Central memory CD8-positive, alpha-beta T cell (primary cell): ENCODE measurements around the gene DAZAP1.

Experiments
- ATAC-seq: fragments of 150-1000 bp; cut with Tn5 transposase; replicated peaks from 2 replicates; pipeline ENCODE4 v1.10.0; 2022; ENCODE audit warnings: mild to moderate bottlenecking, moderate FRiP score, moderate number of reproducible peaks; ENCODE audit not compliant: poor library complexity, severe bottlenecking; ENCODE audit errors: extremely low read depth
- DNase-seq, 2 donors: peaks; one replicate each; pipeline ENCODE4 v3.0.0; 2021; ENCODE audit warnings: low spot score in 2 of 2
- H3K27ac Mint-ChIP-seq: one replicate; pipeline ENCODE4 v1.8.0; 2022; ENCODE audit warnings: low read depth, mild to moderate bottlenecking, moderate library complexity, mixed read lengths
- H3K27me3 Mint-ChIP-seq: one replicate; pipeline ENCODE4 v1.8.0; 2022; ENCODE audit warnings: mixed read lengths
- H3K36me3 Mint-ChIP-seq: one replicate; pipeline ENCODE4 v1.8.0; 2022; ENCODE audit warnings: mild to moderate bottlenecking, moderate library complexity, mixed read lengths; ENCODE audit not compliant: insufficient read depth
- H3K4me1 Mint-ChIP-seq: one replicate; pipeline ENCODE4 v1.8.0; 2022; ENCODE audit warnings: mixed read lengths
- H3K4me3 Mint-ChIP-seq: one replicate; pipeline ENCODE4 v1.8.0; 2022; ENCODE audit warnings: mild to moderate bottlenecking, moderate library complexity, mixed read lengths
- H3K9me3 Mint-ChIP-seq: one replicate; pipeline ENCODE4 v1.8.0; 2022; ENCODE audit warnings: mixed read lengths

The DAZAP1 gene

DNA sequence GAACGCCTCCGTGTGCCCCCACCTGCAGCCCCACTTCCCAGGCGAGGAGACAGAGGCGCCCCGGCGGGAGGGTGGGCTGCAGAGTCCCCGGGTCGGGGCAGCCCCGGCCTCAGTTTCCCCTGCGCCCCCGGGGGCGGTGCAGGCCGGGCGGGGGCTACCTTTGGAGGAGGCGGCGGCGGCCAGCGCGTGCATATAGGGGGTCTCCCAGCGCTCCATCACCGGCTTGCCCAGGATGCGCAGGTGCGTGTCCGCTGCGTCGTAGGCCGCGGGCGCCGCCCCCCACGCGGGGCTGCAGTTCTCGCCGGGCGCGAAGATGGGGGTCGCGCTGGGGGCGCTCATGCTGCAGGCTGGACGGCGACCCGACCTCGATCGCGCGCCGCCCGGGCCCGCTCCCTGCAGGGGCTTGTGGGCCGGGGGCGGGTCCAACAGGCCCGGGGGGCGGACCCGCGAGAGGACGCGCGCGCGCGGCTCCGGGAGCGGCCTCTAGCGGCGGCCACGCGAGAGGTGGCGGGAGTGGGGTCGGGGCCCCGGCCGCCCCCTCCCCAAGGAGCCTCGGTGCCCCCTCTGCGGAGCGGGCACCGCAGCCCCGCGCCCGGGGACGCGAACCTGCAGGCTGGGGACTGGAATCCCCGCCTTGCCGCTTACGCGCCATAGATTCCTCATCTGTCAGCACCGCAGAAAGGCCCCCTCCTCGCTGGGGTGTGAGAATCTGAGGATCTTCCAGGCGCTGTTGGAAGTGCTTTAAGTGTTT lies 6.1 kb upstream of the DAZAP1 start, which contains the start of gene GAMT:
Gene GAMT (minus strand): TSS at position 405 of the 751 bp plus-strand sequence. CDS start 66 bp downstream, at position 339.
- peak in 1 of 2 donors; percentile 34 for DNase-seq
- peak; percentile 67 for ATAC-seq
- Mint-ChIP-seq H3K4me3 (peak within 1 kb of the TSS; percentile 63), H3K36me3 (peaks cover 8% of the 10 kb centered on the region), H3K27me3 (peaks cover 6% of the 10 kb centered on the region), H3K27ac (no peak within 1 kb of the TSS), H3K9me3 (no peaks in the 10 kb centered on the region), H3K4me1 (peaks cover 6% of the 10 kb centered on the region)

DNA sequence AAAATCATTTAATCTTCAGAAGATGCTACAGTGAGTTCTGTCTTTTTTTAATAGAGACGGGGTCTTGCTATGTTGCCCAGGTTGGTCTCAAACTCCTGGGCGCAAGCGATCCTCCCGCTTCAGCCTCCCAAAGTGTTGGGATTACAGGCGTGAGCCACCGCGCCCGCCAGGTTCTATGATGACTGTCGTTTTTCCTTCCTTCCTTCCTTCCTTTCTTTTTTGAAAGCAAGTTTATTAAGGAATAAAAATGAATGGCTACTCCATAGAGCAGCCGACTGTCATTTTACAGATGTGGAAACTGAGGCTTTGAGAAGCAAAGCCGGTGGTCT lies 5.5 kb upstream of the DAZAP1 start:
- peaks cover 6% of the 10 kb centered on the region for H3K27me3 Mint-ChIP-seq
- DNase-seq (no peak), ATAC-seq (no peak)
- peak overlapping the region; percentile 57 for H3K4me3 Mint-ChIP-seq
- no peak overlapping the region for H3K27ac Mint-ChIP-seq
- no peaks in the 10 kb centered on the region for H3K9me3 Mint-ChIP-seq
- H3K4me1 Mint-ChIP-seq = peaks cover 12% of the 10 kb centered on the region
- H3K36me3 Mint-ChIP-seq = peaks cover 8% of the 10 kb centered on the region

DNA sequence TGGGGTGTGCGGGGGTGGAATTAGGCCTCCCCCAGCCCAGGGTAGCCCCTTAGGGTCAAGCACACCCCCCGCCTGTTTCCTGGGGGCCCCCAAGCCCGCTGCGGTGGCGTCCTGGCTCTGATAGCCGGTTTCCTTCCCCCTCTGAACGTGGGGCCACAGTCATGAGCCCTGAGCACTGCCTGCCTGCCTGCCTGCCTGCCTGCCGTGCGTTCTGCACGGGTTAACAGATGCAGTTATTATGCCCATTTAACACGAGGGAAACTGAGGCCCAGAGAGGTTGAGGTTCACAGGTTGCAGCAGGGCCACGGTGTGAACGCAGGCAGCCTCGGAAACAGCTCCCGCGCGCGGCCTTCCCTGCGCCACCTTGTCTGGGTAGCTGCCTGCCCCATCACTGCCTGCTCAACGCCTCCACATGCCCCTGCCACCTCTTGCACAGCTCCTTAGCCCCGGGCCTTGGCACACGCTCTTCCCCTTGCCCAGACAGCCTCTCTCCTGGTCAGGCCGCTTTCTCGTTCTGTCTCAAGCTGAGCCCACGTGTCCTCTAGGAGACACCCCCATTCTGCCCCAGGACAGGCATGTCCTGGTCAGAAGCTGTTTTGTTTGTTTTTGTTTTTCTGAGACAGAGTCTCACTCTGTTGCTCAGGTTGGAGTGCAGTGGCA lies 4.8 kb upstream of the DAZAP1 start:
- no peak for ATAC-seq
- DNase-seq = no peak
- Mint-ChIP-seq H3K9me3 (no peaks in the 10 kb centered on the region), H3K4me1 (peaks cover 12% of the 10 kb centered on the region), H3K27ac (peak overlapping the region; percentile 73), H3K36me3 (peaks cover 10% of the 10 kb centered on the region), H3K27me3 (peaks cover 6% of the 10 kb centered on the region), H3K4me3 (peak overlapping the region; percentile 74)

DNA sequence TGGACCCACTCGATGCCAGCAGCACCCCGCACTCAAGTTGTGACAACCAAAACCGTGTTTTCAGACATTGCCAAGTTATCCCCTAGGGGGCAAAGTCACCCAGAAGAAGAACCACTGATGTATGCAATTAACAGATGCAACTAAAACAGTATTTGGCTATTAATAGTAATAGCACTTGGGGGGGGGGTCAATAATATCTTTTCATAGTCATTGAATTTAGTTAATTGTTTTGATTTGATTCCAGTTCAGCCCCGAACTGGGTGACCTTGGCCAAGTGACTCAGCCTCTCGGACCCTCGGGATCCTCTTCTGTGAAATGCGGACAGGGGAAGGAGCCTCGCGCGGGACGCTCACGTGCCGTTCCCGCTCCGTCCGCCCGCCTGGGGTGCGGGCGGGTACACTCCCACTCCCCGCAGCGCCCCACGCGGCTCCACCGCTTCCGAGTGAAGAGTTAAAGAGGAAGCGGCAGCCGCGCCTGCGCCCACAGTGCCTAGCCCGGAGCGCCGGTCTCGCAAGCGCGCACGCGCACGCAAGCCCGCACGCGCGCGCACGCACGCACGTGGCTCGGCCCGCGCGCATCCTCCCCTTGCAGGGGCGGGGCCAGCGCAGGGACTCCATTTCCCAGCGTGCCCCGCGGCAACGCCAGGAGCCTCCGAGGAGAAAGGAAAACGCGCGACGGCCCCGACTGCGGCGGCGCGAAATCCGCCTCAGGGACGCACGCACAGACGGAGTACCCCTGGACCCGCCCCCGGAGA lies 435 bp upstream of the DAZAP1 start:
- DNase-seq = peak; percentile 98 to 99
- H3K36me3 Mint-ChIP-seq = peaks cover 19% of the 10 kb centered on the region
- peaks cover 46% of the 10 kb centered on the region for H3K4me1 Mint-ChIP-seq
- H3K9me3 Mint-ChIP-seq = no peaks in the 10 kb centered on the region
- peak; percentile 74 for ATAC-seq
- H3K27me3 Mint-ChIP-seq = peaks cover 6% of the 10 kb centered on the region
- H3K27ac Mint-ChIP-seq = peak overlapping the region; percentile 67
- peak overlapping the region; percentile 74 for H3K4me3 Mint-ChIP-seq

DNA sequence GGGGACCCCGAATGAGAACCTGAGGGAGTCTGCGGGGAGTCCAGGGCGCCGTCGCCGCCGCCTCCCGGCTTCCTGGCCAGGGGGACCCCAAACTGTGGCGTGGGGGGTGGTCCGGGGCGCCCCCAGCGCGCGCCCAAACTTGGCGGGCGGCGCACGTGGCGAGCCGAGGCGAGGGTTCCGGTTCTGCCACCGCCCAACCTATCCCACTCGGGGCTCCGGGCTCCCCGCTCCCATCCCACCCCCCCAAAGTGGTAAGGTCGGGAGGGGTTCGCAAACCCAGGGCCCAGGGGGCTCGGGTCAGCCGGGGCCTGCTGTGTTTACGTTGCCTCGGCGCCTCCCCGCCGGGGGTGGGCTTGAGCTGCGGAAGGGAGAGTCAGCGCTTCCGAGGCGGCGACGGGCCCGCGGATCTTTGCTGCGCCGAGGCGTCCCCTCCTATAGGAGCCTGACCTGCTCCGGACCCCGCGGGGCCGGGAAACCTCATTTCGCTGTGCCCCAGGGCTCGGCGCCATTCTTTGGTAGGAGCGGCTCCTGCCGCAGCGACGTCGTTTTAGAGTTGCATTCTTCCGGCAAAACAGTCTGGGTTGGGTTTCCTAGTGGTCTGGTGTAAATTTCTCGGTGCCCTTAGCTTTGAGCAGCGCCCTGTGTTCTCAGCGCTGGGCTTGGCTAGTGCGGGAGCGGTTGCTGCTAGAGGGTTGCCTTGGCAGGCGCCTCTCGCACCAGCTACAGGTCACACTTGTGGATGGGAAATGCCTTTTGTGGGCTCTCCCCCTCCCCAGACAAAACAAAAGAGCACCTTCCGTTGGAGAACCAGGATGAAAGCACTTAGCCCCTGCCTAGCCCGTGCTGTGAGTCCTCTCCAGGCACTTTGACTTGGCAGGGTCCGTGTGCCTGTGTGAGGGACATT lies 1.2 kb downstream of the DAZAP1 start:
- peak overlapping the region; percentile 96 for H3K27ac Mint-ChIP-seq
- peaks cover 28% of the 10 kb centered on the region for H3K36me3 Mint-ChIP-seq
- ATAC-seq (peak; percentile 31), DNase-seq (peak; percentile 48 to 70)
- H3K4me1 Mint-ChIP-seq = peaks cover 52% of the 10 kb centered on the region
- no peaks in the 10 kb centered on the region for H3K27me3 Mint-ChIP-seq
- peak overlapping the region; percentile 94 for H3K4me3 Mint-ChIP-seq
- H3K9me3 Mint-ChIP-seq = no peaks in the 10 kb centered on the region

DNA sequence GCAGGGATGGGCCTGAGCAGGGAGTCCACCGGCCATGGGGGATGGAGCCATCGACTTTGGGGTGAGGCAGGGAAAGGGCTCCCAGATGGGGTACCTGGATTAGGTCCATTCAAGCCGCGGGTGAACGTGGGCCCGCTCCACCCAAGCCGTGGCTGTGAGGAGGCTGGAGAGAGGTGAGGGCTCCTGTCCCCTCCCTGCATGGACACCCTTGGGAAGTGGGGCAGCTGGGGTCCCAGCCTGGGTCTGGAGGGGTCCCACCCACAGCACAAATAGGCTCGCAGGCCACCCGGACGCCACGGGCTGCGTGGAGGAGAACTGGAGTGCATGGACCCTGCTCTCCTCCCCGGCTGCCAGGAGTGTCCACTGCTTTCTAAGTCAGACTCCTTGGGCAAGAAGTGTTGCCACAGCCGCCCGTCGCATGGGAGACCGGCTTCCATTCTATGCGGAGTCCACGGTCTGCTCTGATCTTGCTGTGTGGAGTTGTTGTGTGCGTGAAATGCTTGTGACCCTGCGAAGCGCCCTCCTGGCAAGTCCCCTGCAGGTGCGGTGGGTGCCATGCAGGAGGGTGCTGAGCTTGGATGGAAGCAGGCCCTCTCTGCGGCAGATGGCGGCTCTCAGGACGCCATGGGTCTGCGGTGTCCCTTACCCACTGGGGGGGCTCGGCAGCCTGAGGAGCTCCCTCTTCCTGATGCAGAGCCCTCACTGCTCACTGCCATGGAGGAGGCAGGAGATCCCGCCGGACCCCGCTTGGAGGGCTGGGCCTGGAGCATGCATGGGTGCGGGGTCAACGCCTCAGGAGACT lies 2.0 kb downstream of the DAZAP1 start:
- H3K4me3 Mint-ChIP-seq = peak overlapping the region; percentile 94
- peaks cover 35% of the 10 kb centered on the region for H3K36me3 Mint-ChIP-seq
- peak overlapping the region; percentile 96 for H3K27ac Mint-ChIP-seq
- peaks cover 54% of the 10 kb centered on the region for H3K4me1 Mint-ChIP-seq
- no peaks in the 10 kb centered on the region for H3K9me3 Mint-ChIP-seq
- H3K27me3 Mint-ChIP-seq = no peaks in the 10 kb centered on the region
- ATAC-seq = no peak
- no peak for DNase-seq

DNA sequence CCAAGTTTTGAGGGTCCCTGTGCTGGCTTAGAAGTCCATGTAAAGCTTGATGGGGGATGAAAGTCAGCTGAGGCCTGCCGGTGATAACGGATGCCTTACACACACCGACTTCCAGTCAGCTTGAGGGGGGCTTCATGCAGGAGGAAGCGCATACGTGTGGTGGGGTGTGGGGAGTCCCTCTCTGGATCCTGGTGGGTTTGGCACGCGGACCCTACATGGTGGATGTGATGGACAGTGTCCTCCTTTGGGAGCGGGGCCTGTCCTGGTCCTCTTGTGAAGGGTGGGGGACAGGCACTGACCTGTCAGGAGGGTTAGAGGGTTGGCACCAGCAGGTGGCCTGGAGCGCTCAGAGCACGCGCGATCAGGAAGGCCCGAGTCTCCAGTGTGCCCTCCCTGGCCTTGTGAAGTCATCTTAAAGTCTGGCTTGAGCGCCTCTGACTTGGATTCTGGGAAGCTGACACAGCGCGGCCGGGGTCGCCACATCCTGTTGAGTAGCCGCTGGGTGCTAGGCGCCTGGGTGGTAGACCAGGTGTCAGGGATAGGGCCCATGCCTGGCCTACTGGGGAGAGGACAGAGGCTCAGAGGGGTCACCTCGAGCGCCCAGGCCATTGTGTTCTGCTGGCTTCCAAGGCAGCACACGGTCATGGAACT lies 2.9 kb downstream of the DAZAP1 start:
- Mint-ChIP-seq H3K9me3 (no peaks in the 10 kb centered on the region), H3K4me1 (peaks cover 59% of the 10 kb centered on the region), H3K27me3 (no peaks in the 10 kb centered on the region), H3K27ac (peak overlapping the region; percentile 96), H3K36me3 (peaks cover 41% of the 10 kb centered on the region), H3K4me3 (peak overlapping the region; percentile 94)
- ATAC-seq (no peak), DNase-seq (no peak)

DNA sequence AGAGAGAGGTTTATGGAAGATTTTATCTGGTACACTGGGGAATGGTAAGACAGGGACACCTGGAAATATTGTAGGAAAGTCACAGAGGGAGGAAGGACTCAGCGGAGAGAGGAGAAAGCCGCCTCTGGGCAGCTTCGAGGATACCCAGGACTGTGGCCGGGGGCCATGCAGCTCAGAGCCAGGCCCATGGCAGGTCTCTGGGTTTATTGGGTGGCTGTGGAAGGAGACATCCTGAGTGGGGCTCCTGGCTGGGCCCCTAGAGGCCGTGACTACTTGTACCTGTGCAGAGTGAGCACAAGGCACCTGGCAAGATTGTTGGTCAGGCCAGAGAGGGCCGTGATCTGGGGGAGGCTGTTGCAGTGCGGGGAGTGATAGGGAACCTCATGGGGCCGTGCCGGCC lies 3.4 kb downstream of the DAZAP1 start:
- Mint-ChIP-seq H3K4me3 (peak overlapping the region; percentile 94), H3K27me3 (no peaks in the 10 kb centered on the region), H3K36me3 (peaks cover 45% of the 10 kb centered on the region), H3K27ac (peak overlapping the region; percentile 96), H3K4me1 (peaks cover 64% of the 10 kb centered on the region), H3K9me3 (no peaks in the 10 kb centered on the region)
- DNase-seq (no peak), ATAC-seq (no peak)

DNA sequence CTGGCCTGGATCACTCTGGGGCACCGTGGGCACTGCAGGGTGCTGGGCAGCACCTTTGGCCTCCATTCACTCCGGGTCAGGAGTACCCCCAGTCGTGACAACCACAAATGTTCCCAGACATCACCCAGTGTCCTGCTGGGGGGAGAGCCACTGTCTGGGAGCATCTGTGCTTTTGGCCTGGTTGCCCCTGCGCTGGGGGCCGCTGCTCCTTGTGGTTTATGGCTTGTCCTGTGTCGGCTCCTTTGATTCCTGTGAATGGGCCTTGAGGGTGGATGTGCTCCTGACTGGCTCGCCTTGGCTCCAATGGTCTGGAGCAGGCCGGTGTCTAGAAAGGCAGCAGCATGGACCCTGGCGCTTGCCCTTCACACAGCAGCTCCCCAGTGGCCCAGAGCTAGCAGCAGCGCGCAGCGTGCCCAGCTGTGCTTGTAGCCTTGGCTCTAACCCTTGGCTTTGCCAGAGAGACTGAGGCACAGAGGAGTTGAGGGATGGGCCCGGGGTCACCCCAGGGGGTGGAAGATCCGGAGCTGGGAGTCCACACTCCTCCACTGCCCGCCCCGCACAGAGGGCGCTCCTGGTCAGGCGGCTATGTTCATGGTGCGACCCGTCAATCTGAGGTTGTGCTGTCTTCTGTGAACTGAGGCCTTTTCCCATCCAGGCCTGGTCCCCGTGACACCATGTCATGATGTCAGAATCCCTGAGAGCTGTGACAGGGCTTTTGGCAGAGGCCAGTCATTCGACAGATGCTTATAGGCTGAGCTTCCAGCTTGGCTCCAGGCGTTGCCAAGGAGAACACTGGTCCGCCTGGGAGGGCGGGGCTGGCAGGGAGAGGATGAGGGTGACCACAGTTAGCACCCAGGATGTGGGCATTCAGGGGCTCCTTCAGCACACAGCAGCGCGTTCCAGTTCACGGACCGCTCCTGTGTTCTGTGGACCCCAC lies 4.1 kb downstream of the DAZAP1 start:
- DNase-seq = peak; percentile 29 to 37
- no peaks in the 10 kb centered on the region for H3K9me3 Mint-ChIP-seq
- H3K4me3 Mint-ChIP-seq = peak overlapping the region; percentile 94
- peaks cover 69% of the 10 kb centered on the region for H3K4me1 Mint-ChIP-seq
- ATAC-seq = no peak
- no peaks in the 10 kb centered on the region for H3K27me3 Mint-ChIP-seq
- H3K36me3 Mint-ChIP-seq = peaks cover 51% of the 10 kb centered on the region
- peak overlapping the region; percentile 96 for H3K27ac Mint-ChIP-seq

DNA sequence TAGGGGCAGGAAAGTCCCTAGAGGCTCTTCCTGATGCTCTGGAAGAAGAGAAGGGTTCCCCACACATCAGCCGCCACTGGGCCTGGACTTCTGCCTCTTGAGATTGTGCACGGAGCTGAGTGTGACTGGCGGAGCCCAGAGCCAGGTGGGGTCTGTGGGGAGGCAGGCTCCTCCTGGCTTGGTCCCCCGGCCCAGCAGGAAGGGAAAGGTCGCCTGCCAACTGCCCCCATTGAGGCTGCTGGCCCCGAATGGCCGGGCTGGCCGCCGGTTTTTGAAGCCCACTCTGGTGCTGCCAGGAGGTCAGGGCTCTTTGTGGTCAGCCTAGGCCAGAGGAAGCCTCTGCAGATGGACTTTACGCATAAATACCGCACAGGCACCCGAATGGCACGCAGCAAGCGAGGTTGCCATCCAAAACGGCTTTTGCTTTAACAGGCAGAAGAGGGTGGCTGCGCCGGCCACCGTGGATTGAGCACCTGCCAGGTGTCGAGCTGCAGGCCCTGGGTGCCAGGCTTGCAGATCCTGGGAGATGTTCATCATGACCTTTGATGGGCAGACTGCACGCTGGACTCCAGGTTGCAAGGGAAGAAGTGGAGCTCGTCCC lies 5.0 kb downstream of the DAZAP1 start:
- Mint-ChIP-seq H3K27me3 (no peaks in the 10 kb centered on the region), H3K36me3 (peaks cover 51% of the 10 kb centered on the region), H3K4me1 (peaks cover 74% of the 10 kb centered on the region), H3K9me3 (no peaks in the 10 kb centered on the region), H3K27ac (no peak overlapping the region), H3K4me3 (peak overlapping the region; percentile 94)
- no peak for DNase-seq
- no peak for ATAC-seq
